Smooth muscle cell (in vitro differentiated cells): ENCODE measurements around the gene CAPRIN2. TPM values are rescaled to one million over a fixed set of nuclear protein-coding genes. Genes with fewer than 3 reads are reported as not detected.

ENCODE experiments used
- DNase-seq: peaks from one replicate; lab custom pipeline; 2025; ENCODE audit not compliant: unreplicated experiment; lab: John Stamatoyannopoulos, UW
- H2AFZ ChIP-seq: fragments of 200-600 bp; sonication (generic); 2 replicates; pipeline ENCODE4 v1.6.0; 2016; ENCODE audit warnings: antibody characterized with exemption, low read depth, mild to moderate bottlenecking
- H3F3A ChIP-seq: fragments of 200-600 bp; sonication (generic); 2 replicates; pipeline ENCODE4 v1.6.0; 2017; ENCODE audit warnings: antibody characterized with exemption, low read depth
- H3K27ac ChIP-seq: fragments of 200-600 bp; sonication (generic); 2 replicates; pipeline ENCODE4 v1.5.1; 2016; ENCODE audit warnings: low read depth, mild to moderate bottlenecking
- H3K27me3 ChIP-seq: fragments of 200-600 bp; sonication (generic); 2 replicates; pipeline ENCODE4 v1.6.1; 2016; ENCODE audit warnings: low read depth, mild to moderate bottlenecking
- H3K36me3 ChIP-seq: fragments of 200-600 bp; sonication (generic); 2 replicates; pipeline ENCODE4 v1.5.1; 2016; ENCODE audit warnings: low read depth
- H3K4me1 ChIP-seq: fragments of 200-600 bp; sonication (generic); 2 replicates; pipeline ENCODE4 v1.5.1; 2016; ENCODE audit warnings: low read depth
- H3K4me2 ChIP-seq: fragments of 200-600 bp; sonication (generic); 2 replicates; pipeline ENCODE4 v1.6.0; 2016; ENCODE audit warnings: mild to moderate bottlenecking
- H3K4me3 ChIP-seq: fragments of 200-600 bp; sonication (generic); 2 replicates; pipeline ENCODE4 v1.5.1; 2016; ENCODE audit warnings: mild to moderate bottlenecking
- H3K79me2 ChIP-seq: fragments of 200-600 bp; sonication (generic); 2 replicates; pipeline ENCODE4 v1.6.0; 2016; ENCODE audit warnings: low read depth, mild to moderate bottlenecking
- H3K9ac ChIP-seq: fragments of 200-600 bp; sonication (generic); 2 replicates; pipeline ENCODE4 v1.6.0; 2016; ENCODE audit warnings: low read depth
- H3K9me3 ChIP-seq: fragments of 200-600 bp; sonication (generic); replicated peaks from 2 replicates; pipeline ENCODE4 v1.5.1; 2016; ENCODE audit warnings: low read depth
- H4K20me1 ChIP-seq: fragments of 200-600 bp; sonication (generic); 2 replicates; pipeline ENCODE4 v1.6.0; 2016; ENCODE audit warnings: low read depth
- WGBS: methylation state at CpG from one replicate; pipeline ENCODE4 v1.1.7; 2016; ENCODE audit warnings: low lambda C conversion rate; 5-methylcytosine and 5-hydroxymethylcytosine counted together
- polyA plus RNA-seq: library from polyadenylated mRNA; unstranded; fragments of >200 nt; fragmentation: Nextera tagmentation; extraction: Ambion mirVana; gene quantifications from 2 replicates; pipeline ENCODE4 v1.2.1, GENCODE V29; 2016
- total RNA-seq: library from RNA; depleted of rRNA; stranded (reverse); fragments of >200 nt; gene quantifications from 2 replicates; pipeline ENCODE4 v1.2.3, GENCODE V29; 2014
- TF ChIP-seq, protein P1 (sequence below): fragments of 200-600 bp; sonication (generic); IDR thresholded peaks from 2 replicates; pipeline ENCODE4 v1.5.1; 2017; ENCODE audit warnings: borderline replicate concordance, mild to moderate bottlenecking, antibody characterized with exemption; ENCODE audit not compliant: insufficient read depth, poor library complexity, severe bottlenecking

CAPRIN2 gene
- total and polyA plus RNA-seq, 2 experiments from 2014 or later, result 14.7 to 31.0 TPM

DNA sequence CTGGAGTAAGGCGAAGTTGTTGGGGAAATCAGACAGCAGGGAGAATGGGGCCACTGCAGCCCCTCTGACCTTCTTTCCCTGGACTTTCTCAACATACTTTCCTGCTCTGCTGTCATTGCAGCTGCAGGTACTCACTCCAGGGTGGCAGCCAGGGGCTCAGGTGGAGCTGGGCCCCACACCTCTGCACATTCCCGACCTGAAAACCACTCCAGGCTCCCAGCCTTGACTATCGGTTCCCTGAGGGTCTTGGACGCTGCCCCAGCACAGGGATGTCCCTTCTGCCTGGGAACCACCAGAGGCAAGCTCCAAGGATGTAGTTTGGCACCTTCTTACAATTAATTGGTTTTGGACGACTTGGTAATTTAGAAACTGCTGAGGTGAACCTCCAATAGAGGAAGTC lies 24.8 kb upstream of the CAPRIN2 start:
- H3K9ac ChIP-seq, result no peak overlapping the region
- no peak overlapping the region for H3K27ac ChIP-seq
- H4K20me1 ChIP-seq, result no peaks in the 10 kb centered on the region
- TF ChIP-seq, protein P1, sequence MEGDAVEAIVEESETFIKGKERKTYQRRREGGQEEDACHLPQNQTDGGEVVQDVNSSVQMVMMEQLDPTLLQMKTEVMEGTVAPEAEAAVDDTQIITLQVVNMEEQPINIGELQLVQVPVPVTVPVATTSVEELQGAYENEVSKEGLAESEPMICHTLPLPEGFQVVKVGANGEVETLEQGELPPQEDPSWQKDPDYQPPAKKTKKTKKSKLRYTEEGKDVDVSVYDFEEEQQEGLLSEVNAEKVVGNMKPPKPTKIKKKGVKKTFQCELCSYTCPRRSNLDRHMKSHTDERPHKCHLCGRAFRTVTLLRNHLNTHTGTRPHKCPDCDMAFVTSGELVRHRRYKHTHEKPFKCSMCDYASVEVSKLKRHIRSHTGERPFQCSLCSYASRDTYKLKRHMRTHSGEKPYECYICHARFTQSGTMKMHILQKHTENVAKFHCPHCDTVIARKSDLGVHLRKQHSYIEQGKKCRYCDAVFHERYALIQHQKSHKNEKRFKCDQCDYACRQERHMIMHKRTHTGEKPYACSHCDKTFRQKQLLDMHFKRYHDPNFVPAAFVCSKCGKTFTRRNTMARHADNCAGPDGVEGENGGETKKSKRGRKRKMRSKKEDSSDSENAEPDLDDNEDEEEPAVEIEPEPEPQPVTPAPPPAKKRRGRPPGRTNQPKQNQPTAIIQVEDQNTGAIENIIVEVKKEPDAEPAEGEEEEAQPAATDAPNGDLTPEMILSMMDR, result no peak
- DNase-seq, result no peak
- 87% methylated on average over 5 of the region's 5 CpGs for WGBS
- no peaks in the 10 kb centered on the region for H3K27me3 ChIP-seq
- no peaks in the 10 kb centered on the region for H3K9me3 ChIP-seq
- H3K79me2 ChIP-seq, result no peaks in the 10 kb centered on the region
- H3F3A ChIP-seq, result no peaks in the 10 kb centered on the region
- H3K36me3 ChIP-seq, result no peaks in the 10 kb centered on the region
- H3K4me3 ChIP-seq, result no peak overlapping the region
- no peaks in the 10 kb centered on the region for H3K4me1 ChIP-seq
- no peak overlapping the region for H2AFZ ChIP-seq
- H3K4me2 ChIP-seq, result no peak overlapping the region

- TF ChIP-seq, protein P1, result no peak
- DNase-seq, result no peak
- no peaks in the 10 kb centered on the region for H3K4me1 ChIP-seq
- H3K4me2 ChIP-seq, result no peak overlapping the region
- no peaks in the 10 kb centered on the region for H3K27me3 ChIP-seq
- H3F3A ChIP-seq, result no peaks in the 10 kb centered on the region
- H3K4me3 ChIP-seq, result no peak overlapping the region
- no peak overlapping the region for H3K27ac ChIP-seq
- H3K9me3 ChIP-seq, result no peaks in the 10 kb centered on the region
- H4K20me1 ChIP-seq, result no peaks in the 10 kb centered on the region
- no peak overlapping the region for H2AFZ ChIP-seq
- H3K9ac ChIP-seq, result no peak overlapping the region
- no peaks in the 10 kb centered on the region for H3K79me2 ChIP-seq
- H3K36me3 ChIP-seq, result no peaks in the 10 kb centered on the region
Observed at GRCh38 chr12:30779178-30779577, 24.4 kb upstream of the CAPRIN2 start.

GRCh38 chr12:30774599-30774998 lies 19.8 kb upstream of the CAPRIN2 start:
- no peak overlapping the region for H3K4me2 ChIP-seq
- no peak overlapping the region for H3K27ac ChIP-seq
- no peaks in the 10 kb centered on the region for H3K4me1 ChIP-seq
- DNase-seq, result no peak
- H4K20me1 ChIP-seq, result no peaks in the 10 kb centered on the region
- peaks cover 3% of the 10 kb centered on the region for H3K9me3 ChIP-seq
- H2AFZ ChIP-seq, result no peak overlapping the region
- no peaks in the 10 kb centered on the region for H3K79me2 ChIP-seq
- no peak overlapping the region for H3K9ac ChIP-seq
- no peak overlapping the region for H3K4me3 ChIP-seq
- TF ChIP-seq, protein P1, result no peak
- H3K27me3 ChIP-seq, result no peaks in the 10 kb centered on the region
- no peaks in the 10 kb centered on the region for H3F3A ChIP-seq
- no peaks in the 10 kb centered on the region for H3K36me3 ChIP-seq

DNA sequence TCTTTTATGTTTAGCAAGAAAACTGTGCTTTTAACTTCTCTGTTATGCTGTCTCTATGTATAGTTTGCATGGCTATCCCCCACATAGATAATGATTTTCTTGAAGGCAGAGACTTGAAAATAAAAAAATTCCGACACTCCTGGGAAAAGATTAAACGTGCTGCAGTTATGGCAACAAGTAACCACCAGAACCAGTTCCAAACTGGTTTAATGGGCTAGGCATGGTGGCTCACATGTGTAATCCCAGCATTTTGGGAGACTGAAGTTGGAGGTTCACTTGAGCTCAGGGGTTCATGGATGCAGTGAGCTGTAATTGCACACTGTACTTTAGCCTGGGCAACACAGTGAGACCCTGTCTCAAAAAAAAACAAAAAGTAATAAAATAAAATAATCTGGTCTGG lies 15.1 kb upstream of the CAPRIN2 start:
- H2AFZ ChIP-seq, result no peak overlapping the region
- H3K4me2 ChIP-seq, result no peak overlapping the region
- no peaks in the 10 kb centered on the region for H4K20me1 ChIP-seq
- TF ChIP-seq, protein P1, result no peak
- DNase-seq, result no peak
- no peak overlapping the region for H3K4me3 ChIP-seq
- H3K27me3 ChIP-seq, result no peaks in the 10 kb centered on the region
- H3K9me3 ChIP-seq, result peaks cover 3% of the 10 kb centered on the region
- no peaks in the 10 kb centered on the region for H3K4me1 ChIP-seq
- WGBS, result 85% methylated on average over 2 of the region's 2 CpGs
- no peaks in the 10 kb centered on the region for H3F3A ChIP-seq
- H3K79me2 ChIP-seq, result no peaks in the 10 kb centered on the region
- H3K36me3 ChIP-seq, result no peaks in the 10 kb centered on the region
- no peak overlapping the region for H3K9ac ChIP-seq
- H3K27ac ChIP-seq, result no peak overlapping the region
